DOHH2 (cell line): ENCODE data around the gene GASK1A.

Experiments used
- H3F3A ChIP-seq: fragments of 200-600 bp; sonication (generic), shearing (Covaris generic); 2 replicates; pipeline ENCODE4 v1.6.0; 2016; ENCODE audit warnings: antibody characterized with exemption, mild to moderate bottlenecking; ENCODE audit not compliant: control insufficient read depth, insufficient read depth
- H3K27ac ChIP-seq: fragments of 200-600 bp; sonication (generic); 2 replicates; pipeline ENCODE4 v1.5.1; 2014; ENCODE audit warnings: low read depth, mild to moderate bottlenecking, low read length, moderate library complexity
- H3K27me3 ChIP-seq: fragments of 200-600 bp; sonication (generic); 2 replicates; pipeline ENCODE4 v1.6.1; 2014; ENCODE audit warnings: mild to moderate bottlenecking, low read length, mixed read lengths; ENCODE audit not compliant: control insufficient read depth
- H3K36me3 ChIP-seq: fragments of 200-600 bp; sonication (generic); 2 replicates; pipeline ENCODE4 v1.6.1; 2014; ENCODE audit warnings: mild to moderate bottlenecking, low read length, moderate library complexity, mixed read lengths; ENCODE audit not compliant: control insufficient read depth
- H3K4me1 ChIP-seq: fragments of 200-600 bp; sonication (generic); 2 replicates; pipeline ENCODE4 v1.6.1; 2014; ENCODE audit warnings: mild to moderate bottlenecking, low read length, mixed read lengths; ENCODE audit not compliant: control insufficient read depth
- H3K4me2 ChIP-seq: fragments of 200-600 bp; sonication (generic); 2 replicates; pipeline ENCODE4 v1.6.0; 2014; ENCODE audit warnings: mild to moderate bottlenecking, low read length, moderate library complexity
- H3K4me3 ChIP-seq: fragments of 200-600 bp; sonication (generic); 2 replicates; pipeline ENCODE4 v1.5.1; 2014; ENCODE audit warnings: mild to moderate bottlenecking, low read length, mixed read lengths
- H3K79me2 ChIP-seq: fragments of 200-600 bp; sonication (generic); 2 replicates; pipeline ENCODE4 v1.6.1; 2014; ENCODE audit warnings: mild to moderate bottlenecking, low read length, mixed read lengths; ENCODE audit not compliant: control insufficient read depth
- H3K9me2 ChIP-seq: fragments of 200-600 bp; sonication (generic); replicated peaks from 2 replicates; pipeline ENCODE4 v1.6.1; 2014; ENCODE audit warnings: mild to moderate bottlenecking, low read length, mixed read lengths; ENCODE audit not compliant: control insufficient read depth
- H3K9me3 ChIP-seq: fragments of 200-600 bp; sonication (generic); 2 replicates; pipeline ENCODE4 v1.6.1; 2014; ENCODE audit warnings: antibody characterized with exemption, low read length, mixed read lengths; ENCODE audit not compliant: control insufficient read depth, insufficient read depth
- H4K20me1 ChIP-seq: fragments of 200-600 bp; sonication (generic); 2 replicates; pipeline ENCODE4 v1.6.0; 2014; ENCODE audit warnings: low read depth, mild to moderate bottlenecking, antibody characterized with exemption, low read length, moderate library complexity; ENCODE audit not compliant: control insufficient read depth, insufficient read depth
- EZH2phosphoT487 ChIP-seq: fragments of 200-600 bp; sonication (generic); IDR thresholded peaks from 2 replicates; pipeline ENCODE4 v1.6.1; 2017; ENCODE audit warnings: borderline replicate concordance, mild to moderate bottlenecking, antibody characterized with exemption, low read length, moderate library complexity, mixed read lengths
- TF ChIP-seq, protein P1 (sequence below): fragments of 200-600 bp; sonication (generic); IDR thresholded peaks from one replicate; pipeline ENCODE4 v1.5.1; 2014; ENCODE audit warnings: antibody characterized with exemption, mild to moderate bottlenecking, low read depth, low read length; ENCODE audit not compliant: poor library complexity, severe bottlenecking

GASK1A gene

DNA sequence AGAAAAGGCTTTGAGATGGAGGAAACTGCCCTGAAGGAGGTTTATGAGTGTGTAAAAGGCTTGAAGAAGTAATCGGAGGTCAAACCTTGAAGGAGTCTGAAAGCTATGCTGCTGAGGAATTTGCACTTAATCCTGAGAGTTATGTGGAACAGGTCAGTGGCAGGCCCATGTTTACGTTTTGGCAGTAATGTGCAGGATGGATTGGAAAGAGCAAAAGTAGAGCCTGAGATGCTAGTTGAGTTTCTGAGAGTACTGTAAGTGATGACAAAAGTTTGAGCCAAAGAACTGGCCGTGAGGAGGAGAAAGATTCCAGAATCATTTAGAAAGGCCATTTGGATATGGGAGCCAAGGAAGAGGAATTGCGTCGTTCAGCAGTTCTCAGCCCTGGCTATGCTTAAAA lies 3.2 kb upstream of the GASK1A start:
- H3K27me3 ChIP-seq, result no peaks in the 10 kb centered on the region
- no peaks in the 10 kb centered on the region for H3K4me1 ChIP-seq
- no peaks in the 10 kb centered on the region for H4K20me1 ChIP-seq
- peaks cover 15% of the 10 kb centered on the region; the same call in 1 of the 2 replicates for H3K9me3 ChIP-seq
- no peaks in the 10 kb centered on the region for H3F3A ChIP-seq
- H3K9me2 ChIP-seq, result no peaks in the 10 kb centered on the region
- no peaks in the 10 kb centered on the region for H3K36me3 ChIP-seq
- no peaks in the 10 kb centered on the region for H3K79me2 ChIP-seq
- no peak overlapping the region for H3K4me2 ChIP-seq
- TF ChIP-seq, protein P1, sequence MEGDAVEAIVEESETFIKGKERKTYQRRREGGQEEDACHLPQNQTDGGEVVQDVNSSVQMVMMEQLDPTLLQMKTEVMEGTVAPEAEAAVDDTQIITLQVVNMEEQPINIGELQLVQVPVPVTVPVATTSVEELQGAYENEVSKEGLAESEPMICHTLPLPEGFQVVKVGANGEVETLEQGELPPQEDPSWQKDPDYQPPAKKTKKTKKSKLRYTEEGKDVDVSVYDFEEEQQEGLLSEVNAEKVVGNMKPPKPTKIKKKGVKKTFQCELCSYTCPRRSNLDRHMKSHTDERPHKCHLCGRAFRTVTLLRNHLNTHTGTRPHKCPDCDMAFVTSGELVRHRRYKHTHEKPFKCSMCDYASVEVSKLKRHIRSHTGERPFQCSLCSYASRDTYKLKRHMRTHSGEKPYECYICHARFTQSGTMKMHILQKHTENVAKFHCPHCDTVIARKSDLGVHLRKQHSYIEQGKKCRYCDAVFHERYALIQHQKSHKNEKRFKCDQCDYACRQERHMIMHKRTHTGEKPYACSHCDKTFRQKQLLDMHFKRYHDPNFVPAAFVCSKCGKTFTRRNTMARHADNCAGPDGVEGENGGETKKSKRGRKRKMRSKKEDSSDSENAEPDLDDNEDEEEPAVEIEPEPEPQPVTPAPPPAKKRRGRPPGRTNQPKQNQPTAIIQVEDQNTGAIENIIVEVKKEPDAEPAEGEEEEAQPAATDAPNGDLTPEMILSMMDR, result no peak
- no peak for TF ChIP-seq EZH2phosphoT487
- no peak overlapping the region for H3K4me3 ChIP-seq
- no peak overlapping the region for H3K27ac ChIP-seq

DNA sequence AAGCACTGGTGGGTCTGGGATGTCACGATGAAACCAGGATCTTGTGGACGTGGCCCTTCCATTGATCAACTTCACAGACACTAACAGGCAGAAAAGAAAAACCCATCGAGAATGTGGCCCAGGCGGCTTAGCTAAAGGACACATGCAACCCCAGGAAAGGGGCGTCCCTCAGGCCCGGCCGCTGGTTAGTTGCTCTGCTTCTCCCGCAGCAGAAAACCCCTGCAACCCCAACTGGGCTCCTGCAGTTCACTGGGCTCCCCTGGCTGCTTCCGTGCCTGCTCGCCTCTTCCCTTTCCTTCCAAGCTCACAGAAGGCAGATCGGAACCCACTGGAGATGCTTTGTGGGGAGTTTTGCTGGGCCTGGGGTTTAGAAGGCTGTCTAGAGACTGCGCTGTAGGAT lies 1.1 kb downstream of the GASK1A start:
- Histone ChIP-seq H3K27me3 (peaks cover 6% of the 10 kb centered on the region), H4K20me1 (no peaks in the 10 kb centered on the region), H3K9me3 (no peaks in the 10 kb centered on the region; the same call in 1 of the 2 replicates), H3F3A (no peaks in the 10 kb centered on the region), H3K36me3 (no peaks in the 10 kb centered on the region), H3K27ac (no peak overlapping the region), H3K4me2 (no peak overlapping the region), H3K79me2 (no peaks in the 10 kb centered on the region), H3K4me3 (no peak overlapping the region), H3K9me2 (no peaks in the 10 kb centered on the region), H3K4me1 (no peaks in the 10 kb centered on the region)
- no peak for TF ChIP-seq EZH2phosphoT487
- TF ChIP-seq, protein P1, result no peak

DNA sequence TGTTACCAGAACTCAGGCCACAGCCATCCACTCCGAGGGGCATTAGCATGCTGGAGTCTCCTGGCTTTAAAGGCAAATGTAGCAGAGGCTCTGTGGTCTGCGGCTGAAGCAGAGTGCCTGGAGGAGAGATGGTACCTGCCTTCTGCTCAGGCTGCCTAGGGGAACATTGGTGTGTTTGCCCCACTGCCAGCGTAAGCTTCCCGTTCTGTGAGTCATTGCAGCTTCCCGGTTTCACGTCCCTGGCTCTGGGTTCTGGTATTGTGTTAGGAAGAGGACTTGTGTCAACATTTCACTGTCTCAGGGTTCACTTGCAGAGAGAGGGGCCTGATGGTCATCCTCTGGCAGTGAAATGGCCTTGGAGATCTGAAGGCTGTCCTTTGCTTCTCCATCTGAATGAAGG lies 1.8 kb downstream of the GASK1A start:
- no peaks in the 10 kb centered on the region for H3K36me3 ChIP-seq
- H3K79me2 ChIP-seq, result no peaks in the 10 kb centered on the region
- H3K4me3 ChIP-seq, result no peak overlapping the region
- no peaks in the 10 kb centered on the region; the same call in 1 of the 2 replicates for H3K9me3 ChIP-seq
- H3K27me3 ChIP-seq, result peaks cover 9% of the 10 kb centered on the region
- no peaks in the 10 kb centered on the region for H4K20me1 ChIP-seq
- H3K4me2 ChIP-seq, result no peak overlapping the region
- no peaks in the 10 kb centered on the region for H3K4me1 ChIP-seq
- TF ChIP-seq, protein P1, result no peak
- no peak for TF ChIP-seq EZH2phosphoT487
- no peaks in the 10 kb centered on the region for H3K9me2 ChIP-seq
- no peak overlapping the region for H3K27ac ChIP-seq
- H3F3A ChIP-seq, result no peaks in the 10 kb centered on the region
